IPS-18c (cell line): ENCODE results near the gene PDZRN3.

Experiments used
- H3K4me3 ChIP-seq: 2 replicates; pipeline ENCODE4 v1.7.0; 2013; ENCODE audit warnings: low read depth, mild to moderate bottlenecking, low read length, moderate library complexity; ENCODE audit not compliant: insufficient read depth
- H3K9me3 ChIP-seq: one replicate; pipeline ENCODE4 v1.6.1; 2013; ENCODE audit warnings: mild to moderate bottlenecking, low read length, moderate library complexity; ENCODE audit not compliant: control insufficient read depth, insufficient read depth

Gene PDZRN3

GRCh38 chr3:73384091-73384906 lies 240.4 kb downstream of the PDZRN3 start:
- Histone ChIP-seq H3K4me3 (no peak overlapping the region), H3K9me3 (no peaks in the 10 kb centered on the region)

- no peak overlapping the region for H3K4me3 ChIP-seq
- no peaks in the 10 kb centered on the region for H3K9me3 ChIP-seq
These were observed 241.2 kb downstream of the PDZRN3 start for GRCh38 chr3:73383470-73384049.

GRCh38 chr3:73381551-73381950 lies 243.2 kb downstream of the PDZRN3 start:
- no peak overlapping the region for H3K4me3 ChIP-seq
- no peaks in the 10 kb centered on the region for H3K9me3 ChIP-seq

GRCh38 chr3:73380735-73381532 lies 243.8 kb downstream of the PDZRN3 start:
- Histone ChIP-seq H3K9me3 (no peaks in the 10 kb centered on the region), H3K4me3 (no peak overlapping the region)

GRCh38 chr3:73379465-73379864 lies 245.3 kb downstream of the PDZRN3 start:
- Histone ChIP-seq H3K9me3 (no peaks in the 10 kb centered on the region), H3K4me3 (no peak overlapping the region)

- H3K4me3 ChIP-seq, result no peak overlapping the region
- peaks cover 2% of the 10 kb centered on the region for H3K9me3 ChIP-seq
These were observed 246.5 kb downstream of the PDZRN3 start for GRCh38 chr3:73378207-73378606.

GRCh38 chr3:73365756-73366397 lies 258.9 kb downstream of the PDZRN3 start:
- no peak overlapping the region for H3K4me3 ChIP-seq

GRCh38 chr3:73364517-73364916 lies 260.2 kb downstream of the PDZRN3 start:
- Histone ChIP-seq H3K4me3 (no peak overlapping the region), H3K9me3 (no peaks in the 10 kb centered on the region)

More at GRCh38 chr3:73365756-73366397, 258.9 kb downstream of the PDZRN3 start:
- H3K9me3 ChIP-seq, result no peaks in the 10 kb centered on the region

- Histone ChIP-seq H3K4me3 (no peak overlapping the region), H3K9me3 (no peaks in the 10 kb centered on the region)
These were observed 261.6 kb downstream of the PDZRN3 start for GRCh38 chr3:73363093-73363492.

- H3K9me3 ChIP-seq, result no peaks in the 10 kb centered on the region
- no peak overlapping the region for H3K4me3 ChIP-seq
These were observed 263.1 kb downstream of the PDZRN3 start for GRCh38 chr3:73361591-73361990.

GRCh38 chr3:73353649-73354217 lies 271.0 kb downstream of the PDZRN3 start:
- H3K4me3 ChIP-seq, result no peak overlapping the region

GRCh38 chr3:73352841-73353645 lies 271.7 kb downstream of the PDZRN3 start:
- Histone ChIP-seq H3K4me3 (no peak overlapping the region), H3K9me3 (no peaks in the 10 kb centered on the region)

More at GRCh38 chr3:73353649-73354217, 271.0 kb downstream of the PDZRN3 start:
- no peaks in the 10 kb centered on the region for H3K9me3 ChIP-seq

GRCh38 chr3:73351423-73352071 lies 273.2 kb downstream of the PDZRN3 start:
- Histone ChIP-seq H3K9me3 (no peaks in the 10 kb centered on the region), H3K4me3 (no peak overlapping the region)

GRCh38 chr3:73350996-73351395 lies 273.7 kb downstream of the PDZRN3 start:
- H3K4me3 ChIP-seq, result no peak overlapping the region
- H3K9me3 ChIP-seq, result no peaks in the 10 kb centered on the region

- no peaks in the 10 kb centered on the region for H3K9me3 ChIP-seq
- H3K4me3 ChIP-seq, result no peak overlapping the region
These were observed 275.1 kb downstream of the PDZRN3 start for GRCh38 chr3:73349657-73350056.

- H3K9me3 ChIP-seq, result peaks cover 11% of the 10 kb centered on the region
- no peak overlapping the region for H3K4me3 ChIP-seq
These were observed 282.7 kb downstream of the PDZRN3 start for GRCh38 chr3:73342077-73342476.
